HG03575 (cell line): ENCODE data around the gene ADPRHL1.

Experiments used
- ATAC-seq: cut with Tn5 transposase; IDR thresholded peaks from one replicate; pipeline ENCODE4 v1.9.1; 2021; ENCODE audit not compliant: unreplicated experiment, insufficient number of reproducible peaks, low FRiP score; ENCODE audit errors: extremely low read depth

Gene ADPRHL1

GRCh38 chr13:113408562-113408961 is 44.7 kb downstream of the ADPRHL1 start:
- no peak for ATAC-seq

GRCh38 chr13:113407531-113408393 is 45.5 kb downstream of the ADPRHL1 start:
- ATAC-seq = no peak

GRCh38 chr13:113407103-113407530 is 46.2 kb downstream of the ADPRHL1 start:
- no peak for ATAC-seq

GRCh38 chr13:113406321-113407102 is 46.8 kb downstream of the ADPRHL1 start:
- no peak for ATAC-seq

GRCh38 chr13:113405481-113406300 is 47.6 kb downstream of the ADPRHL1 start:
- ATAC-seq = no peak

GRCh38 chr13:113404723-113405471 is 48.4 kb downstream of the ADPRHL1 start:
- ATAC-seq = no peak

- ATAC-seq = no peak
Observed at GRCh38 chr13:113404366-113404722, 48.9 kb downstream of the ADPRHL1 start.

- ATAC-seq = no peak
Observed at GRCh38 chr13:113403255-113404104, 49.8 kb downstream of the ADPRHL1 start.

- ATAC-seq = no peak
Observed at GRCh38 chr13:113402471-113403254, 50.6 kb downstream of the ADPRHL1 start.

- ATAC-seq = no peak
Observed at GRCh38 chr13:113401452-113402415, 51.6 kb downstream of the ADPRHL1 start.

- ATAC-seq = no peak
Observed at GRCh38 chr13:113400621-113401451, 52.5 kb downstream of the ADPRHL1 start.

GRCh38 chr13:113399755-113400149 is 53.5 kb downstream of the ADPRHL1 start:
- ATAC-seq = no peak

GRCh38 chr13:113398963-113399754 is 54.1 kb downstream of the ADPRHL1 start:
- no peak for ATAC-seq

GRCh38 chr13:113397608-113398425 is 55.5 kb downstream of the ADPRHL1 start:
- no peak for ATAC-seq
